ENCODE measurements around the gene RHBDL1.
A peak's percentile ranks its signal among the peaks of the same experiment; 100 is the strongest.

RHBDL1 gene

GRCh38 chr16:722835-723633 is 47.6 kb downstream of the RHBDL1 start:
- H3K9me3 ChIP-seq = no peaks in the 10 kb centered on the region
- H3K4me2 ChIP-seq = peak overlapping the region; percentile 100
- H3K27ac ChIP-seq = peak overlapping the region; percentile 52
- H3K4me1 ChIP-seq = peaks cover 84% of the 10 kb centered on the region
- no peak for TF ChIP-seq Cebpa-rat (IDR thresholded peaks at IDR 0.05)
- no peaks in the 10 kb centered on the region for H3K27me3 ChIP-seq
- no peaks in the 10 kb centered on the region for H3K36me3 ChIP-seq
- H3K9ac ChIP-seq = peak overlapping the region; percentile 48; the same call in 1 of the 2 replicates
- peak overlapping the region; percentile 31; the same call in 1 of the 2 replicates for H3K4me3 ChIP-seq
- peaks cover 66% of the 10 kb centered on the region for H4K20me1 ChIP-seq

GRCh38 chr16:723695-724094 is 48.2 kb downstream of the RHBDL1 start:
- H3K36me3 ChIP-seq = no peaks in the 10 kb centered on the region
- H3K27ac ChIP-seq = peak overlapping the region; percentile 52; the same call in 1 of the 2 replicates
- peak overlapping the region; percentile 48; the same call in 1 of the 2 replicates for H3K9ac ChIP-seq
- H3K4me1 ChIP-seq = peaks cover 81% of the 10 kb centered on the region
- no peak for TF ChIP-seq Cebpa-rat (IDR thresholded peaks at IDR 0.05)
- H3K4me3 ChIP-seq = peak overlapping the region; percentile 31; the same call in 1 of the 2 replicates
- H4K20me1 ChIP-seq = peaks cover 61% of the 10 kb centered on the region
- no peaks in the 10 kb centered on the region for H3K27me3 ChIP-seq
- H3K9me3 ChIP-seq = no peaks in the 10 kb centered on the region
- peak overlapping the region; percentile 100 for H3K4me2 ChIP-seq

GRCh38 chr16:724188-725040 is 48.9 kb downstream of the RHBDL1 start:
- Histone ChIP-seq H3K27me3 (no peaks in the 10 kb centered on the region), H3K9me3 (no peaks in the 10 kb centered on the region), H3K27ac (peak overlapping the region; percentile 52), H3K4me3 (peak overlapping the region; percentile 31; the same call in 1 of the 2 replicates), H3K4me2 (peak overlapping the region; percentile 100), H3K9ac (peak overlapping the region; percentile 55; the same call in 1 of the 2 replicates), H3K4me1 (peaks cover 80% of the 10 kb centered on the region), H3K36me3 (peaks cover 4% of the 10 kb centered on the region), H4K20me1 (peaks cover 59% of the 10 kb centered on the region)
- TF ChIP-seq Cebpa-rat (IDR thresholded peaks at IDR 0.05) = no peak

GRCh38 chr16:725041-725376 is 49.5 kb downstream of the RHBDL1 start:
- Histone ChIP-seq H3K4me2 (peak overlapping the region; percentile 100), H3K9me3 (no peaks in the 10 kb centered on the region), H3K4me1 (peaks cover 75% of the 10 kb centered on the region), H3K27me3 (no peaks in the 10 kb centered on the region), H3K4me3 (no peak overlapping the region), H3K9ac (peak overlapping the region; percentile 55; the same call in 1 of the 2 replicates), H3K36me3 (peaks cover 10% of the 10 kb centered on the region), H4K20me1 (peaks cover 64% of the 10 kb centered on the region), H3K27ac (peak overlapping the region; percentile 52)
- TF ChIP-seq Cebpa-rat (IDR thresholded peaks at IDR 0.05) = no peak

- peaks cover 70% of the 10 kb centered on the region for H4K20me1 ChIP-seq
- no peak overlapping the region for H3K27ac ChIP-seq
- no peak for TF ChIP-seq Cebpa-rat (IDR thresholded peaks at IDR 0.05)
- H3K27me3 ChIP-seq = no peaks in the 10 kb centered on the region
- peaks cover 72% of the 10 kb centered on the region for H3K4me1 ChIP-seq
- H3K9me3 ChIP-seq = no peaks in the 10 kb centered on the region
- H3K4me3 ChIP-seq = 0 out of 2 replicates have a peak overlapping the region, but pooled peaks have one; percentile 2
- peaks cover 16% of the 10 kb centered on the region for H3K36me3 ChIP-seq
- no peak overlapping the region for H3K9ac ChIP-seq
- peak overlapping the region; percentile 100 for H3K4me2 ChIP-seq
Observed at GRCh38 chr16:725463-726187, 50.2 kb downstream of the RHBDL1 start.

- TF ChIP-seq Cebpa-rat (IDR thresholded peaks at IDR 0.05) = no peak
- Histone ChIP-seq H3K9me3 (no peaks in the 10 kb centered on the region), H3K27ac (no peak overlapping the region), H3K9ac (no peak overlapping the region), H3K27me3 (no peaks in the 10 kb centered on the region), H3K4me3 (peak overlapping the region; percentile 80; the same call in 1 of the 2 replicates), H3K36me3 (peaks cover 21% of the 10 kb centered on the region), H3K4me1 (peaks cover 74% of the 10 kb centered on the region), H4K20me1 (peaks cover 75% of the 10 kb centered on the region), H3K4me2 (peak overlapping the region; percentile 100)
Observed at GRCh38 chr16:726188-726437, 50.6 kb downstream of the RHBDL1 start.

- peak within 1 kb of the TSS; percentile 80 for H3K4me3 ChIP-seq
- peaks cover 76% of the 10 kb centered on the region for H3K4me1 ChIP-seq
- peak within 1 kb of the TSS; percentile 89 for H3K27ac ChIP-seq
- peaks cover 78% of the 10 kb centered on the region for H4K20me1 ChIP-seq
- no peaks in the 10 kb centered on the region for H3K9me3 ChIP-seq
- peaks cover 27% of the 10 kb centered on the region for H3K36me3 ChIP-seq
- H3K27me3 ChIP-seq = no peaks in the 10 kb centered on the region
- peak within 1 kb of the TSS; percentile 83 for H3K9ac ChIP-seq
- H3K4me2 ChIP-seq = peak within 1 kb of the TSS; percentile 100
- no peak for TF ChIP-seq Cebpa-rat (IDR thresholded peaks at IDR 0.05)
Observed at GRCh38 chr16:726438-727290, 51.2 kb downstream of the RHBDL1 start, which contains the start of the genes CCDC78 and HAGHL. Gene CCDC78, minus strand, starts transcription at chr16:726443. Its CDS starts 76 bp downstream, at chr16:726367. Gene HAGHL, plus strand, starts transcription at chr16:727106. Its CDS starts 404 bp downstream, at chr16:727510.

- Histone ChIP-seq H3K4me2 (peak overlapping the region; percentile 100), H3K9ac (peak overlapping the region; percentile 83), H3K27me3 (no peaks in the 10 kb centered on the region), H3K27ac (peak overlapping the region; percentile 89), H3K9me3 (no peaks in the 10 kb centered on the region), H4K20me1 (peaks cover 78% of the 10 kb centered on the region), H3K4me1 (peaks cover 76% of the 10 kb centered on the region), H3K36me3 (peaks cover 34% of the 10 kb centered on the region), H3K4me3 (peak overlapping the region; percentile 80)
- TF ChIP-seq Cebpa-rat (IDR thresholded peaks at IDR 0.05) = no peak
Observed at GRCh38 chr16:727291-727977, 52.0 kb downstream of the RHBDL1 start.
